IMR-90 (cell line): ENCODE data around the gene PSAPL1. TPM values are rescaled to one million over a fixed set of nuclear protein-coding genes. Genes with fewer than 3 reads are reported as not detected.
A peak's percentile ranks its signal among the peaks of the same experiment; 100 is the strongest.

ENCODE experiments used
- ATAC-seq: fragments of 200-7000 bp; cut with Tn5 transposase; 2 replicates; pipeline ENCODE4 v1.9.1; 2020; ENCODE audit warnings: low read depth, mild to moderate bottlenecking, moderate library complexity
- BruUV-seq: library from RNA; stranded (reverse); fragments of 400-500 nt; replicated peaks from 2 replicates; lab custom pipeline; 2021; lab: Mats Ljungman, UMichigan
- CTCF ChIA-PET: fragments of 300-600 bp; formaldehyde crosslinking; extraction: SDS; loops from one replicate; lab custom pipeline; 2021; ENCODE audit warnings: antibody characterized with exemption; lab: Yijun Ruan, JAX
- POLR2A ChIA-PET: fragments of 300-600 bp; sonication (Branson Sonifier 250); formaldehyde crosslinking; loops from one replicate; lab custom pipeline; 2022; ENCODE audit warnings: antibody characterized with exemption; ENCODE audit not compliant: unreplicated experiment; lab: Charles Lee
- DNase-seq: peaks from one replicate; pipeline ENCODE4 v3.0.0; 2013
- H2AFZ ChIP-seq: replicated peaks from 2 replicates; pipeline ENCODE3; 2013; ENCODE audit warnings: low read length, mild to moderate bottlenecking; ENCODE audit not compliant: poor library complexity
- H2AK5ac ChIP-seq: 2 replicates; pipeline ENCODE4 v1.6.1; 2013; ENCODE audit warnings: low read depth, low read length, inconsistent platforms
- H2AK9ac ChIP-seq: replicated peaks from 2 replicates; pipeline ENCODE3; 2013; ENCODE audit warnings: mild to moderate bottlenecking, low read depth, low read length, moderate library complexity; ENCODE audit not compliant: poor library complexity
- H2BK120ac ChIP-seq: 2 replicates; pipeline ENCODE4 v1.6.1; 2013; ENCODE audit warnings: low read depth, low read length, inconsistent platforms
- H2BK15ac ChIP-seq: 3 replicates; pipeline ENCODE4 v1.6.1; 2013; ENCODE audit warnings: low read depth, low read length, inconsistent platforms
- H2BK20ac ChIP-seq: 2 replicates; pipeline ENCODE4 v1.6.1; 2013; ENCODE audit warnings: low read depth, mild to moderate bottlenecking, inconsistent platforms, low read length, moderate library complexity
- H2BK5ac ChIP-seq: 2 replicates; pipeline ENCODE4 v1.6.1; 2013; ENCODE audit warnings: mild to moderate bottlenecking, low read depth, low read length, inconsistent platforms; ENCODE audit not compliant: poor library complexity, severe bottlenecking
- H3K14ac ChIP-seq: replicated peaks from 2 replicates; pipeline ENCODE4 v1.6.1; 2013; ENCODE audit warnings: low read depth, low read length, inconsistent platforms
- H3K18ac ChIP-seq: 2 replicates; pipeline ENCODE4 v1.6.1; 2013; ENCODE audit warnings: low read depth, low read length, control low read depth
- H3K23ac ChIP-seq: 2 replicates; pipeline ENCODE4 v1.6.1; 2013; ENCODE audit warnings: low read depth, low read length, inconsistent platforms
- H3K27ac ChIP-seq: 2 replicates; pipeline ENCODE4 v1.5.1; 2013; ENCODE audit warnings: mild to moderate bottlenecking, control low read depth, low read length; ENCODE audit not compliant: insufficient read depth
- H3K27me3 ChIP-seq: 2 replicates; pipeline ENCODE4 v1.6.1; 2013; ENCODE audit warnings: low read length; ENCODE audit not compliant: control insufficient read depth, insufficient read depth
- H3K36me3 ChIP-seq: 2 replicates; pipeline ENCODE4 v1.6.1; 2013; ENCODE audit warnings: low read length, mixed read lengths; ENCODE audit not compliant: control insufficient read depth, insufficient read depth
- H3K4ac ChIP-seq: 2 replicates; pipeline ENCODE4 v1.6.1; 2013; ENCODE audit warnings: low read depth, low read length, inconsistent platforms
- H3K4me1 ChIP-seq: 2 replicates; pipeline ENCODE4 v1.6.1; 2013; ENCODE audit warnings: low read length, mixed read lengths; ENCODE audit not compliant: control insufficient read depth, insufficient read depth
- H3K4me2 ChIP-seq: 2 replicates; pipeline ENCODE4 v1.6.1; 2013; ENCODE audit warnings: low read depth, mild to moderate bottlenecking, control low read depth, low read length, moderate library complexity
- H3K4me3 ChIP-seq: 2 replicates; pipeline ENCODE4 v1.5.1; 2013; ENCODE audit warnings: low read depth, mild to moderate bottlenecking, control low read depth, low read length, moderate library complexity; ENCODE audit not compliant: insufficient read depth
- H3K56ac ChIP-seq: 2 replicates; pipeline ENCODE4 v1.6.1; 2013; ENCODE audit warnings: low read length, inconsistent platforms; ENCODE audit not compliant: insufficient read depth; ENCODE audit errors: extremely low read depth
- H3K79me1 ChIP-seq, 2 experiments: 2 replicates each; pipeline ENCODE4 v1.6.1; 2013; ENCODE audit warnings: low read length in 2 of 2, inconsistent platforms in 1 of 2, low read depth in 1 of 2
- H3K9ac ChIP-seq: 2 replicates; pipeline ENCODE4 v1.6.1; 2013; ENCODE audit warnings: low read depth, low read length, control low read depth
- H3K9me1 ChIP-seq: 2 replicates; pipeline ENCODE4 v1.6.1; 2013; ENCODE audit warnings: low read length, inconsistent platforms; ENCODE audit not compliant: insufficient read depth
- H3K9me3 ChIP-seq: 2 replicates; pipeline ENCODE4 v1.6.1; 2013; ENCODE audit warnings: low read length; ENCODE audit not compliant: control insufficient read depth, insufficient read depth
- H4K20me1 ChIP-seq: 2 replicates; pipeline ENCODE4 v1.6.1; 2013; ENCODE audit warnings: low read length, inconsistent platforms; ENCODE audit not compliant: insufficient read depth
- H4K5ac ChIP-seq: 2 replicates; pipeline ENCODE4 v1.6.1; 2013; ENCODE audit warnings: mild to moderate bottlenecking, low read depth, low read length, control low read depth
- H4K8ac ChIP-seq, 2 experiments: 2 replicates each; pipeline ENCODE4 v1.6.1; 2013; ENCODE audit warnings: low read depth in 2 of 2, low read length in 2 of 2, control low read depth in 1 of 2, inconsistent platforms in 1 of 2
- H4K91ac ChIP-seq: 2 replicates; pipeline ENCODE4 v1.6.1; 2013; ENCODE audit warnings: low read depth, low read length, inconsistent platforms; ENCODE audit not compliant: insufficient read depth
- BHLHE40 ChIP-seq: fragments of 150-350 bp; IDR thresholded peaks from 2 replicates; pipeline ENCODE4 v1.6.1; 2016; ENCODE audit warnings: mild to moderate bottlenecking, low read depth, low read length
- CEBPB ChIP-seq: IDR thresholded peaks from 2 replicates; pipeline ENCODE4 v1.6.1; 2012; ENCODE audit warnings: low read depth, low read length, improper control_type of control experiment
- CHD1 ChIP-seq: IDR thresholded peaks from 2 replicates; pipeline ENCODE4 v1.6.1; 2012; ENCODE audit warnings: low read depth, low read length, improper control_type of control experiment
- CTCF ChIP-seq: conservative IDR thresholded peaks from 2 replicates; pipeline ENCODE4 v1.5.1; 2012; ENCODE audit warnings: mild to moderate bottlenecking, low read depth, low read length, improper control_type of control experiment
- MXI1 ChIP-seq: IDR thresholded peaks from 2 replicates; pipeline ENCODE4 v1.6.1; 2012; ENCODE audit warnings: low read depth, mild to moderate bottlenecking, low read length, moderate library complexity, borderline replicate concordance
- NFE2L2 ChIP-seq: fragments of 150-350 bp; IDR thresholded peaks from 2 replicates; pipeline ENCODE4 v1.6.1; 2016; ENCODE audit warnings: low read depth, mild to moderate bottlenecking, low read length
- RCOR1 ChIP-seq: IDR thresholded peaks from 2 replicates; pipeline ENCODE4 v1.6.1; 2012; ENCODE audit warnings: mild to moderate bottlenecking, low read length, improper control_type of control experiment; ENCODE audit not compliant: insufficient replicate concordance
- WGBS, 2 experiments: methylation state at CpG; one replicate each; pipeline versions ENCODE4 v1.1.5 to v1.1.7; 2013; ENCODE audit warnings: missing lambda C conversion rate in 2 of 2; ENCODE audit not compliant: insufficient read length in 1 of 2; ENCODE audit errors: extremely low coverage in 2 of 2; 5-methylcytosine and 5-hydroxymethylcytosine counted together
- dilution Hi-C: fragments of 300-500 bp; cut with HindIII; formaldehyde crosslinking; loops from one replicate; pipeline ENCODE4 v1.14.3; 2018; ENCODE audit warnings: low sequenced_read_pairs; ENCODE audit not compliant: unreplicated experiment
- in situ Hi-C: fragments of 300-500 bp; cut with MboI; formaldehyde crosslinking; loops from 3 replicates; pipeline ENCODE4 v1.14.3; 2019; ENCODE audit warnings: low sequenced_read_pairs, inconsistent platforms, mixed read lengths
- intact Hi-C: fragments of 100-400 bp; cut with micrococcal nuclease; formaldehyde crosslinking; loops from 2 replicates; pipeline ENCODE4 v1.10.0; 2022
- polyA plus RNA-seq, 3 experiments: library from polyadenylated mRNA; depleted of rRNA; stranded (reverse); fragments of >200 nt; gene quantifications; 2 replicates each; pipeline ENCODE4 v1.2.3, GENCODE V29; 2012; ENCODE audit warnings: low replicate concordance in 1 of 3
- total RNA-seq: library from RNA; depleted of rRNA; stranded (reverse); fragments of >200 nt; gene quantifications from 2 replicates; pipeline ENCODE4 v1.2.3, GENCODE V29; 2012

The PSAPL1 gene
- total and polyA plus RNA-seq, 2 of the 4 experiments (the other 2 are of a cell fraction), result not detected

DNA sequence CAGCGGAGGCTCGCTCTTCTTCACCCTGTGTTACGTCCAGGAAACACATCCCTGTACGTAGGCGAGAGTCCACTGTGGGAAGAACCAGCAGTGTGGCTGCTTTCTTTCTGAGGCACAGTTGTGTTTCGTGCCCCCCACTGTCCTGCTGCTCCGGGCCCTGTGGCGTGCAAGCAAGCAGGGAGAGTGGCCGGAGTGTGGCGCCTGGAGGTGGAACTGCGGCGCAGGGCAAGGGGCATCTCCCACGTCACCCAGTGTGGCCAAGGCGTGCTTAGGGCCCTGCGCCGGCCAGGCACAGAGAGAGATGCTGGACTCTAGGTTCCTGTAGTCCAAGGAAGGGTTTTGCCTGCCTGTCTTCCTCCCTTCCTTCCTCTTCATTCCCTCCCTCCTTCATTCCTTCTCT lies 13.3 kb upstream of the PSAPL1 start:
- Histone ChIP-seq H4K5ac (no peak overlapping the region), H2AFZ (no peak overlapping the region), H3K4me2 (no peak overlapping the region), H3K23ac (no peak overlapping the region), H3K9ac (no peak overlapping the region), H3K4ac (no peak overlapping the region), H2BK5ac (no peak overlapping the region), H3K14ac (no peak overlapping the region), H2AK5ac (no peak overlapping the region), H4K8ac (no peak overlapping the region), H3K27ac (no peak overlapping the region), H3K4me3 (no peak overlapping the region), H3K27me3 (peaks cover 23% of the 10 kb centered on the region), H2BK15ac (no peak overlapping the region), H4K20me1 (no peaks in the 10 kb centered on the region), H3K79me1 (no peaks in the 10 kb centered on the region), H3K18ac (no peak overlapping the region), H3K56ac (no peak overlapping the region), H4K91ac (no peak overlapping the region), H2AK9ac (peak overlapping the region; percentile 15), H3K36me3 (no peaks in the 10 kb centered on the region), H2BK20ac (no peak overlapping the region), H3K4me1 (no peaks in the 10 kb centered on the region), H2BK120ac (no peak overlapping the region), H3K9me3 (no peaks in the 10 kb centered on the region), H3K9me1 (no peaks in the 10 kb centered on the region)
- intact Hi-C loops (no loop called here), in situ Hi-C loops (no loop called here), dilution Hi-C loops (no loop called here)
- ChIA-PET POLR2A (no interaction called here), CTCF (no interaction called here)
- BruUV-seq, result no TSS peak
- WGBS, 2 experiments, result 58% methylated on average over 5 of the region's 16 CpGs; no CpG with 5 or more reads in 1 of the 2 experiments
- no peak for DNase-seq
- no peak for ATAC-seq
- no peak for TF ChIP-seq NFE2L2
- no peak for TF ChIP-seq CTCF
- no peak for TF ChIP-seq CEBPB
- no peak for TF ChIP-seq CHD1
- TF ChIP-seq BHLHE40, result no peak
- no peak for TF ChIP-seq RCOR1
- no peak for TF ChIP-seq MXI1
